Effector memory CD4-positive, alpha-beta T cell (primary cell): ENCODE results near the gene NINJ1.
"Not testable (repeated sequence)": the region's sequence is repeated elsewhere in the genome, so short reads cannot be mapped to it uniquely, and the experiment has no call there.

ENCODE experiments used
- DNase-seq, 3 donors: peaks; one replicate each; pipeline ENCODE4 v3.0.0-alpha.2; 2020
- H3K27ac ChIP-seq: 2 replicates; pipeline ENCODE4 v1.7.0; 2013; ENCODE audit warnings: mild to moderate bottlenecking, low read length, moderate library complexity; ENCODE audit not compliant: insufficient read depth, poor library complexity, severe bottlenecking
- H3K27me3 ChIP-seq: replicated peaks from 2 replicates; pipeline ENCODE4 v1.7.0; 2013; ENCODE audit warnings: mild to moderate bottlenecking, low read length; ENCODE audit not compliant: insufficient read depth, control insufficient read depth, poor library complexity, severe bottlenecking
- H3K36me3 ChIP-seq: 2 replicates; pipeline ENCODE4 v1.7.0; 2013; ENCODE audit warnings: mild to moderate bottlenecking, low read length, moderate library complexity; ENCODE audit not compliant: control insufficient read depth, insufficient read depth
- H3K4me1 ChIP-seq: 2 replicates; pipeline ENCODE4 v1.7.0; 2013; ENCODE audit warnings: low read length, mild to moderate bottlenecking; ENCODE audit not compliant: control insufficient read depth, insufficient read depth, poor library complexity, severe bottlenecking
- H3K4me3 ChIP-seq: 2 replicates; pipeline ENCODE4 v1.7.0; 2013; ENCODE audit warnings: low read length, low read depth, mild to moderate bottlenecking; ENCODE audit not compliant: insufficient read depth, poor library complexity, severe bottlenecking
- H3K9me3 ChIP-seq: 2 replicates; pipeline ENCODE4 v1.7.0; 2013; ENCODE audit warnings: mild to moderate bottlenecking, low read length, moderate library complexity; ENCODE audit not compliant: control insufficient read depth

NINJ1 gene

DNA sequence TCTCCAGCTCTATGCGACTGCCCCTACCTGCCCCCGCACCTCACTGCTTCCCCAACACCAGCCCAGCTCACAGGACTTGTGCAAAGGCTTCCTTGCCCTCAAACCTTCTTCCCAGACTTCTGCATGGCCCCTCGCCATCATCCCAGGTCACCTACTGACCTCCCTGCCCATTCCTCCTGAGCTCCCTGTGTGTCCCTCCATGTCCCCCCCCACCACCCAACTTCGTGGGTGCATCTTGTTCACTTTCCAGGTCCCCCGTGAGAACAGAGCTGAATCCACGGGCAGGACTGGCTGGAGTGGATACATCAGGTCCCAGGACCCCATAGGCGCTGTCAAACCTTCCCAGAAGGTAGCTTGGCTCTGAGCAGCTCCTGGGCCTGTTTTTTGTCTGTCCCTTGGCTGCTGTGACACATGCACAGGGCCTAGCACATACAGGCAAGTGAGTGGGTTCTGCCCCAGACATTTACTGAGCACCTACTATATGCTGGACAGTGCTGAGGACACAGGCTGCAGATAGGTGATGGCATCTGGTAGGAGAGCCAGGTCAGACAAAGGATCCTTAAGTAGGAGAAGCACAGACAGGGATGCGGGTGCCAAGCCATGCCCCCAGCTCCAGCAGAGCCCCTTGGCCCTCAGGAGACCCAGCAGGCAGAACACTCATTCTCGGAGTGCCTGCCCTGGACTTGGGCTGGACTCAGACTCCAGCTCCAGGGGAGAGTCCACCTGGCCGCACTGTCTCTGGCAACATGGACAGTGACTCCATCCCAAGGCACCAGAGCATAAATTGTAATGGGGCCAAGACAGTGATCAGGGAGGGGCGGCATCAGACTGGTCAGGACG, 15.0 kb downstream of the NINJ1 start:
- Histone ChIP-seq H3K36me3 (peaks cover 15% of the 10 kb centered on the region), H3K4me1 (peaks cover 19% of the 10 kb centered on the region), H3K27ac (no peak overlapping the region), H3K27me3 (no peaks in the 10 kb centered on the region), H3K9me3 (no peaks in the 10 kb centered on the region), H3K4me3 (no peak overlapping the region)
- no peak for DNase-seq

DNA sequence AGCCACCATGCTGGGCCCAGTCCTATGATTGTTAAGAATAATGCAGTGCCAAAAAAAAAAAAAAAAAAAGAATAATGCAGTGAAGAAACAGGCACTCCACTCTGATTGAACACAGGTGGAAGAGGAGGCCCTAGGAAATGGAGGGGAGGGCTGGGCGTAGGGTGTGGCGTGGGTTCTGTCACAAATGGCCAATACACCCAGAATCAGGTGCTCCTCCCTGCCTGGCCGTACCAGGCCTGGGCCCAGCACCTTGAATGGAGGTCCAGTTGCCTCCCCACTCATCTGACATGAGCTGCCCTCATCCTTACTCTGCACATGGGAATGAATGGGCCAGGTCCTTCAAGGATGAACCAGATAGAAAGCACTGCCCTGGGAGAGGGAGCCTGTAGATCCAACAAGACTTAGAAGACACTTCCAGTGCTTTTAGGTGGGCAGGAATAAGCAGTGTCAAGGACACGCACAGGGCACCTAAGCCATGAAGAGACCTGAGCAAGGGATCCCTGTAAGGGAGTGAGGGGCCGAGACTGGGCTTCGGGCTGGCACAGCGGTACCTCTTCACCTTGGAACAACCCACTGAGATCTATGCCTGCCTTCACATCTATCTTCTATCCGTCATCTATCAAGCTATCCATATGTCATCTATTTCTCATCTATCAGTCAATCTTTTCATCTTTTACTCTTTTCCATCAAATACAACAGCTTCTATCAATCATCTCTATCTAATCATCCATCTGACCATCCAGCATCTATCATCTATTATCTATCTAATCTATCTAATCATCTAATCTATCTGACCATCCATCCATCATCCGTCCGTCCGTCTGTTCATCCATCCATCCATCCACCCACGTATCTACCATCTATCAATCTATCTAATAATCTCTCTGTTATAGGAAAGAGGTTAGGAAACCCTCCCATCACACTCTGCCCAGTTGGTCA, 15.9 kb downstream of the NINJ1 start:
- Histone ChIP-seq H3K27me3 (no peaks in the 10 kb centered on the region), H3K27ac (no peak overlapping the region), H3K36me3 (peaks cover 12% of the 10 kb centered on the region), H3K4me1 (peaks cover 19% of the 10 kb centered on the region), H3K4me3 (no peak overlapping the region), H3K9me3 (no peaks in the 10 kb centered on the region)
- DNase-seq, result no peak

DNA sequence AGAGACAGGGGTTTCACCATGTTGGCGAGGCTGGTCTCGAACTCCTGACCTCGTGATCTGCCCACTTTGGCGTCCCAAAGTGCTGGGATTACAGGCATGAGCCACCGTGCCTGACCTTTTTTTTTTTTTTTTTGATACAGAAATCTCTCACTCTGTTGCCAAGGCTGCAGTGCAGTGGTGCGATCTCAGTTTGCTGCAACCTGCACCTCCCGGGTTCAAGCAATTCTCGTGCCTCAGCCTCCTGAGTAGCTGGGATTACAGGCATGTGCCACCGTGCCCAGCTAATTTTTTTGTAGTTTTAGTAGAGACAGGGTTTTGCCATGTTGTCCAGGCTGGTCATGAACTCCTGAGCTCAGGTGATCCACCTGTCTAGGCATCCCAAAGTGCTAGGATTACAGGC, 16.5 kb downstream of the NINJ1 start:
- not testable (repeated sequence) for H3K27me3 ChIP-seq, H3K9me3 ChIP-seq, H3K4me3 ChIP-seq, H3K27ac ChIP-seq, DNase-seq
- Histone ChIP-seq H3K4me1 (peaks cover 19% of the 10 kb centered on the region), H3K36me3 (peaks cover 19% of the 10 kb centered on the region)

DNA sequence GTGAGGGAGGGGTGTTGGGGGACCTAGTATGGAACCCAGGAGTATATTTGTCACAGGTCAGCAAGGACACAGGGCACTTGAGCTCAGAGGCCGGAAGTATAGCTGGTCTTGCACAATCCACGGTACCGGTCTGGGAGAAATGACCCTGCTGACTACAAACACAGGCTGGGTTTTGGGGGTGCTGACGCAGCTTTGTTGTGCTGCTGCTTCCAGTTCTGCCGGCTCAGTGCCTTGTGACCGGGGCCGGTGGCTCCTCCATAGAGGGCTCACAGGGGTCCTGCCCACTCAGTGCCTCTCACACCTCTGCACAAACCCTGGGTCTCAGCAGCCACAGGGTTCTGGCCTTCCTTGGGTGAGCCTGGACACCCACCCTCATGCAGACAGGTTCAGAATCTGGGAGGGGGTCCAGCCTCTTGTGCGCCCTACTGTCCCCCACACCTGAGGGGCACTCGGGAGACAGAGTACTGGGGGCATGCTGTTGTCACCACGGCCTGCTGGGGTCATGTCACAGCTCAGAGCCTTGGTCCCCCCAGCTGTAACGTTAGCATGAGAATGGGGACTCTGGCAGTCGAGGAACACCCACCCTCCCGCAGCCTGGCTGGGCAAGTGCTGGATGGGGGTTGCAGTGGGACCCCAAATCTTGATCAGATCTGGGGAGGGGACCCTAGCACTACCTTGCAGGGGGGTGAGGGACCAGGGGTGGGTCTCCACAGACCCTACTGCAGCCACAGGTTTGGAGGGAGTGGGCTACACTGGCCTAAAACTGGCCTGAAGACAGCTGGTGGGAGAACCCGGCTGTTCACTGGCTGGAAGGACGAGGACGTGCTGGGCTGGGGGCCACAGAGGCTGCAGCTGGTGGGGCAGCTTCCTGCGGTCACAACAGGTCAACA, 17.7 kb downstream of the NINJ1 start:
- no peaks in the 10 kb centered on the region for H3K27me3 ChIP-seq
- H3K36me3 ChIP-seq, result peaks cover 23% of the 10 kb centered on the region
- no peak for DNase-seq
- H3K4me3 ChIP-seq, result no peak overlapping the region
- H3K27ac ChIP-seq, result no peak overlapping the region
- H3K4me1 ChIP-seq, result peaks cover 19% of the 10 kb centered on the region
- no peaks in the 10 kb centered on the region for H3K9me3 ChIP-seq

DNA sequence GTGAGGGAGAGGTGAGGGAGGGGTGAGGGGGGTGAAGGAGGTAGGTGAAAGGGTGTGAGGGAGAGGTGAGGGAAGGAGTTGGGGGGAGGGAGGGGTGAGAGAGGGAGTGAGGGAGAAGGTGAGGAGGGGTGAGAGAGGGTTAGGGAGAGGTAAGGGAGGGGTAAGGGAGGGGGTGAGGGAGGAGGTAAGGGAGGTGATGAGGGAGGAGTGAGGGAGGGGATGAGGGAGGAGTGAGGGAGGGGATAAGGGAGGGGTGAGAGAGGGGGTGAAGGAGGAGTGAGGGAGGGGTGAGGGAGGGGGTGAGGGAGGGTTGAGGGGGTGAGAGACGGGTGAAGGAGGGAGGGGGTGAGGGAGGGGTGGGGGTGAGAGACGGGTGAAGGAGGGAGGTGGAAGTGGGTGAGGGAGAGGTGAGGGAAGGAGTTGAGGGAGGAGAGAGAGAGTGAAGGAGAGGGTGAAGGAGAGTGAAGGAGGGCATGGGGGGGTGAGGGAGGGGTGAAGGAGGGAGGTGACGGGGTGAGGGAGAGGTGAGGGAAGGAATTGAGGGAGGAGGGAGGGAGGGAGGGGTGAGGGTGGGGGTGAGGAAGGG, 18.5 kb downstream of the NINJ1 start:
- Histone ChIP-seq H3K9me3 (no peaks in the 10 kb centered on the region), H3K4me1 (peaks cover 19% of the 10 kb centered on the region), H3K27me3 (no peaks in the 10 kb centered on the region), H3K36me3 (peaks cover 26% of the 10 kb centered on the region), H3K27ac (no peak overlapping the region), H3K4me3 (no peak overlapping the region)
- DNase-seq, result no peak

DNA sequence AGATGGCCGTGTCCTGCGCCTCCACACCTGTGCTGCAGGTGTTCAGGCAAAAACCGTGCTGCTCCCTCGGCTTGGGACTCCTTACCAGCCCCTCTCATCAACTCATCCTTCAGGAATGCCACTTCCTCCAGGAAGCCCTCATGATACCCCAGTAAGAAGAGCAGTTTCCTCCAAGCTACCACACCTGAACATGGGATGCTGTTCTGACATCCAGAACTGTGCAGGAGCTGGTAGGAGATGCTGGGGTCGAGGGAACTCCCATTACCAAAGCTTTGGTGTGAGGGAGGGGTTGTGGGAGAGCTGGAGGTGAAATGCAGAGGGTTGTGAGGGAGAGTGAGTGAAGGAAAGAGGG, 19.1 kb downstream of the NINJ1 start:
- no peak for DNase-seq
- Histone ChIP-seq H3K9me3 (no peaks in the 10 kb centered on the region), H3K27ac (no peak overlapping the region), H3K4me1 (peaks cover 15% of the 10 kb centered on the region), H3K36me3 (peaks cover 32% of the 10 kb centered on the region), H3K27me3 (no peaks in the 10 kb centered on the region), H3K4me3 (no peak overlapping the region)

DNA sequence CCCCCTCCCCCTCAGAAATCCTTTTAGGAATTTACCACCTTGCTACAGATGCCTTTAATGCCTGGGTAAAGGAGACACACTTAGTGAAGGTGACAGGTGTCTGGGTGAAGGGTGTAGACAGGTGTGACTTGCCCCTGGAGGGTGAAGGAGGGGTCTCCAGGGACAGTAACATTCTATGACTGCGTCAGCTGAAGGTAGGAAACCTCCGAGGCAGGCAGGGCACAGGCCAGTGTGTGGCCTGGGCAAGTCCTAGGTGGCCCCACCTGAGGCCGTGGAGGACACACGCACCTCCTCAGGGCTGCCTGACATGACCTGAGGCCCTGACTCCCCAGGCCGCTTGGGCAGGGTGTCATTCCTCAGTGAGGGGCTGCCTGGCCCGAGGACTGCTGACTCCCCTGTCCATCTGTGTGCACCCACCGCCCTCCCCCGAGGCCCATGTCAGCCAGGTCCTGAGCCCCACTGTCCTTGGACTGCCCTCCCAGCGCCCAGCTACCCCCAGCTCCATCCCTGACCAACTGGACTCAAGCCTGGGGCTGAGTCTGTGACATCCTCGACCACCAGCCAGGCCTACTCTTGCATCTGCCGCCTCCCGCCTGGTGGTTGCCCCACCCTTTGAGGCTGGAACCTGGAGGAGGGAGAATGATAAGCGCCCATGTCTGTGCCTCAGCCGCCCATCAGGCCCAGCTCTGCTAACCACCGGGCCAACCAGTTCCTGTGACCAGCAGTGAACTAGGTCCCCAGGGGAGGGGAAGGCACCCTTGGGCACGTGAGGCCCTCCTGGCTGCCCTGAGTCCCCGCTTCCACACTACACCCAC, 19.7 kb downstream of the NINJ1 start:
- Histone ChIP-seq H3K4me3 (no peak overlapping the region), H3K36me3 (peaks cover 32% of the 10 kb centered on the region), H3K4me1 (peaks cover 10% of the 10 kb centered on the region), H3K9me3 (no peaks in the 10 kb centered on the region), H3K27ac (no peak overlapping the region), H3K27me3 (no peaks in the 10 kb centered on the region)
- DNase-seq, result no peak

DNA sequence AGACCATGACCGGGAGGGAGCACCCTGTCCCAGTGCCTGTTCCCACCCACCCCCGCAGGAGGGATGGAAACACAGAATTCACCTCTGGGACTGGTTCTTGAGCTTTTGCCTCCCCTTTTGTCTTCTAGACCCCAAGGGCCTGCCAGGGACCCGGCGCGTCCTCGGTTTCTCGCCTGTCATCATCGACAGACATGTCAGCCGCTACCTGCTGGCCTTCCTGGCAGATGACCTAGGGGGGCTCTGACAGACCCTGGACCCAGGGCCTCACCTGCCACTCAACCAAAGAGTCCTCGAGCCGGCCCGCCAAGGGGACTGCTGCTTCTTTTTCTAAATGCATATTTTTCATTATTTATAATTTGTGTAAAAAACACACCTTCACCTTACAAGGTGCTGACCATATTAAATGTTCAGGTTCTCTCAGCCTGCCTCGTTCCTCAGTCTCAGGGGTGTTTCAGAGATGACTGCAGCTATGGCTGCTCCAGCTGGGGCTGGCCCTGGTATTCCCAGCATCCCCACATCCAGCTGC, 21.1 kb downstream of the NINJ1 start:
- DNase-seq, result no peak
- H3K36me3 ChIP-seq, result peaks cover 33% of the 10 kb centered on the region
- H3K4me1 ChIP-seq, result peaks cover 19% of the 10 kb centered on the region
- H3K9me3 ChIP-seq, result no peaks in the 10 kb centered on the region
- H3K4me3 ChIP-seq, result no peak overlapping the region
- no peaks in the 10 kb centered on the region for H3K27me3 ChIP-seq
- H3K27ac ChIP-seq, result no peak overlapping the region
